GM12873 (cell line): ENCODE data around the gene RAB3GAP1.

Source experiments
- CTCF ChIP-seq: IDR thresholded peaks from 2 replicates; pipeline ENCODE4 v1.5.1; 2012; ENCODE audit warnings: low read depth, mild to moderate bottlenecking, moderate library complexity, low read length, control low read depth; ENCODE audit not compliant: insufficient read depth; ENCODE audit errors: missing control alignments

Gene RAB3GAP1

GRCh38 chr2:135063210-135063609, 11.1 kb downstream of the RAB3GAP1 start:
- TF ChIP-seq CTCF: no peak

GRCh38 chr2:135064149-135064548, 12.1 kb downstream of the RAB3GAP1 start:
- TF ChIP-seq CTCF: no peak

GRCh38 chr2:135066710-135067109, 14.6 kb downstream of the RAB3GAP1 start:
- no peak for TF ChIP-seq CTCF

- no peak for TF ChIP-seq CTCF
Measured at GRCh38 chr2:135072125-135072997, 20.3 kb downstream of the RAB3GAP1 start.

GRCh38 chr2:135074216-135074615, 22.1 kb downstream of the RAB3GAP1 start:
- no peak for TF ChIP-seq CTCF

GRCh38 chr2:135076556-135076955, 24.5 kb downstream of the RAB3GAP1 start:
- no peak for TF ChIP-seq CTCF

- no peak for TF ChIP-seq CTCF
Measured at GRCh38 chr2:135078417-135078816, 26.3 kb downstream of the RAB3GAP1 start.
